ENCODE data around the gene ICAM3. TPM values are rescaled to one million over a fixed set of nuclear protein-coding genes. Genes with fewer than 3 reads are reported as not detected.

The ICAM3 gene
- total RNA-seq, 1 donor, result 3.6 TPM

GRCh38 chr19:10361569-10362011 lies 22.2 kb upstream of the ICAM3 start:
- TF ChIP-seq, protein P1, sequence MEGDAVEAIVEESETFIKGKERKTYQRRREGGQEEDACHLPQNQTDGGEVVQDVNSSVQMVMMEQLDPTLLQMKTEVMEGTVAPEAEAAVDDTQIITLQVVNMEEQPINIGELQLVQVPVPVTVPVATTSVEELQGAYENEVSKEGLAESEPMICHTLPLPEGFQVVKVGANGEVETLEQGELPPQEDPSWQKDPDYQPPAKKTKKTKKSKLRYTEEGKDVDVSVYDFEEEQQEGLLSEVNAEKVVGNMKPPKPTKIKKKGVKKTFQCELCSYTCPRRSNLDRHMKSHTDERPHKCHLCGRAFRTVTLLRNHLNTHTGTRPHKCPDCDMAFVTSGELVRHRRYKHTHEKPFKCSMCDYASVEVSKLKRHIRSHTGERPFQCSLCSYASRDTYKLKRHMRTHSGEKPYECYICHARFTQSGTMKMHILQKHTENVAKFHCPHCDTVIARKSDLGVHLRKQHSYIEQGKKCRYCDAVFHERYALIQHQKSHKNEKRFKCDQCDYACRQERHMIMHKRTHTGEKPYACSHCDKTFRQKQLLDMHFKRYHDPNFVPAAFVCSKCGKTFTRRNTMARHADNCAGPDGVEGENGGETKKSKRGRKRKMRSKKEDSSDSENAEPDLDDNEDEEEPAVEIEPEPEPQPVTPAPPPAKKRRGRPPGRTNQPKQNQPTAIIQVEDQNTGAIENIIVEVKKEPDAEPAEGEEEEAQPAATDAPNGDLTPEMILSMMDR (IDR thresholded peaks at IDR 0.05; ENCODE audit: extremely low read depth, low read depth, low read length), result no peak
- Histone ChIP-seq H2AFZ (ENCODE audit: low read length) (no peak overlapping the region), H3K4me1 (ENCODE audit: insufficient read depth, low read length) (no peaks in the 10 kb centered on the region), H3K27me3 (ENCODE audit: insufficient read depth, low read length) (no peaks in the 10 kb centered on the region), H4K20me1 (ENCODE audit: insufficient read depth, low read length) (peaks cover 6% of the 10 kb centered on the region), H3K79me2 (ENCODE audit: insufficient read depth, low read length) (no peaks in the 10 kb centered on the region), H3K36me3 (ENCODE audit: insufficient read depth, low read length) (peaks cover 38% of the 10 kb centered on the region), H3K9me3 (ENCODE audit: low read depth, low read length) (no peaks in the 10 kb centered on the region), H3K4me2 (ENCODE audit: insufficient read depth, low read length) (no peak overlapping the region), H3K27ac (ENCODE audit: low read depth, low read length) (no peak overlapping the region), H3K4me3 (ENCODE audit: insufficient read depth, low read length) (no peak overlapping the region)
- peak; percentile 71 for DNase-seq (ENCODE audit: insufficient read length, low spot score, missing footprints)

DNA sequence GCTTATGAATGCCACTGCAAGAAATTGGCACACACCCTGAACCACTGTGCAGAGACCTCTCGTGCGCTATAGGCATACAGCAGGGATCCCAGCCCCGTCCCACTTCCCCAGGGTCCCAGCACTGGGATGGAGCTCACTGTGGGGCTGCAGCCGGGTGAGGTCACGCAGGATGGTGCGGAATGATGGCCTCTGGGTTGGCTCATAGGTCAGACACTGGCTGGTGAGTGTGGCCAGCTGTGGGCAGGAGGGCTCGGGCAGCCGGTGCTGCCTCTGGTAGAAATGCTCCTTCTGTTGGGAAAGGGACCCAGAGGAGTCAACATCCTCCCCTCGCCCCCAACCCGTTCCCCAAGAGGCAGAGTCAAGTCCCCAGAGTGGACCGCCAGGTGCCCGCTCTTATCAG lies 17.0 kb upstream of the ICAM3 start:
- DNase-seq (ENCODE audit: insufficient read length, low spot score, missing footprints), result peak; percentile 26
- Histone ChIP-seq H3K4me1 (ENCODE audit: insufficient read depth, low read length) (no peaks in the 10 kb centered on the region), H3K4me3 (ENCODE audit: insufficient read depth, low read length) (no peak overlapping the region), H3K4me2 (ENCODE audit: insufficient read depth, low read length) (no peak overlapping the region), H3K27me3 (ENCODE audit: insufficient read depth, low read length) (no peaks in the 10 kb centered on the region), H3K9me3 (ENCODE audit: low read depth, low read length) (no peaks in the 10 kb centered on the region), H2AFZ (ENCODE audit: low read length) (no peak overlapping the region), H4K20me1 (ENCODE audit: insufficient read depth, low read length) (no peaks in the 10 kb centered on the region), H3K36me3 (ENCODE audit: insufficient read depth, low read length) (peaks cover 51% of the 10 kb centered on the region), H3K79me2 (ENCODE audit: insufficient read depth, low read length) (no peaks in the 10 kb centered on the region), H3K27ac (ENCODE audit: low read depth, low read length) (no peak overlapping the region)
- TF ChIP-seq, protein P1 (IDR thresholded peaks at IDR 0.05; ENCODE audit: extremely low read depth, low read depth, low read length), result no peak

- peak; percentile 87 for DNase-seq (ENCODE audit: insufficient read length, low spot score, missing footprints)
- Histone ChIP-seq H4K20me1 (ENCODE audit: insufficient read depth, low read length) (no peaks in the 10 kb centered on the region), H3K27ac (ENCODE audit: low read depth, low read length) (no peak overlapping the region), H3K4me3 (ENCODE audit: insufficient read depth, low read length) (no peak overlapping the region), H3K4me1 (ENCODE audit: insufficient read depth, low read length) (no peaks in the 10 kb centered on the region), H3K27me3 (ENCODE audit: insufficient read depth, low read length) (no peaks in the 10 kb centered on the region), H3K36me3 (ENCODE audit: insufficient read depth, low read length) (peaks cover 50% of the 10 kb centered on the region), H3K4me2 (ENCODE audit: insufficient read depth, low read length) (no peak overlapping the region), H3K79me2 (ENCODE audit: insufficient read depth, low read length) (no peaks in the 10 kb centered on the region), H2AFZ (ENCODE audit: low read length) (no peak overlapping the region), H3K9me3 (ENCODE audit: low read depth, low read length) (no peaks in the 10 kb centered on the region)
- TF ChIP-seq, protein P1 (IDR thresholded peaks at IDR 0.05; ENCODE audit: extremely low read depth, low read depth, low read length), result no peak
Measured at GRCh38 chr19:10353793-10354391, 14.5 kb upstream of the ICAM3 start.

DNA sequence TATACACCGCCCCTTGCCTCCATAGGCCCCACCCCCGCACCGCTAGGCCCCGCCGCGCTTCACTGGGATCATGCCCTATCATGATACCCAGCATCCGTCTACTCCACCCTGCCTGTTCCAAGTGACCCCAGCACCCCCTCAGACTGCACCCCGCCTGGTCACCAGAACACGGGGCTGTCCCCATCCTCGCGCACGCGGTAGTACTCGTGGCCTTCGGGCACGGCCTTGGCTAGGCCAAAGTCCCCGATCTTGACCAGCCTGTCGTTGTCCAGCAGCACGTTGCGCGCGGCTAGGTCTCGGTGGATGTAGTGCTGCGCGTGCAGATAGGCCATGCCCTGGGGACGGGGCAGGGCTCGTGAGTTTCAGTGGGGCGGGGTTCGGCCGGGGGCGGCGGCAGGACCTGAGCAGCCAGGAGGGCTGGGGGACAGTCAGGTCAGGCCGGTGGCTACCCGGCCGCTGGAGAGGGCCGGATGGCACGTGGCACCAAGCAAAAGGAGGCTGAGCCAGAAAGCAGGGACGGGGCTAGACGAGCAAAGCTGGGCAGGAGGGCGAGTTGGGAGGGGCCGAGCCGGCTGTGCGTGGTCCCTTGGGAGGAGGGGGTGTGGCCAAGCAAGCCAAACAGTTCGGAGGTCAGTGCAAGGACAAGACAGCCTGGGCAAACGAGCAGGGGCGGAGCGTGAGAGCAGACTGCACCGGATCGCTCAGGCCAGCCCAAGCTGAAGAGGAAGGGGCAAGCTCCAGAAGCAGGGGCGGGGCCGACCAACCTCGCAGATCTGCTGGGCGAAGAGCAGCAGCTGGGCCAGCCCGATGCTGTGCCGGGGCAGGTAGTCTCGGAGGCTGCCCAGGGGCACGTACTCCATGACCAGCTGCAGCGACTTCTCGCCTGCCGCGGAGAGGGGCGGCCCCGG lies 13.6 kb upstream of the ICAM3 start:
- Histone ChIP-seq H3K4me1 (ENCODE audit: insufficient read depth, low read length) (no peaks in the 10 kb centered on the region), H3K9me3 (ENCODE audit: low read depth, low read length) (no peaks in the 10 kb centered on the region), H3K79me2 (ENCODE audit: insufficient read depth, low read length) (no peaks in the 10 kb centered on the region), H3K4me2 (ENCODE audit: insufficient read depth, low read length) (no peak overlapping the region), H3K27ac (ENCODE audit: low read depth, low read length) (no peak overlapping the region), H2AFZ (ENCODE audit: low read length) (no peak overlapping the region), H3K4me3 (ENCODE audit: insufficient read depth, low read length) (no peak overlapping the region), H3K27me3 (ENCODE audit: insufficient read depth, low read length) (no peaks in the 10 kb centered on the region), H3K36me3 (ENCODE audit: insufficient read depth, low read length) (peaks cover 46% of the 10 kb centered on the region), H4K20me1 (ENCODE audit: insufficient read depth, low read length) (no peaks in the 10 kb centered on the region)
- TF ChIP-seq, protein P1 (IDR thresholded peaks at IDR 0.05; ENCODE audit: extremely low read depth, low read depth, low read length), result no peak
- peak; percentile 72 for DNase-seq (ENCODE audit: insufficient read length, low spot score, missing footprints)

All from osteoblast (primary cell).